ENCODE data around the gene GSTCD. TPM values are rescaled to one million over a fixed set of nuclear protein-coding genes. Genes with fewer than 3 reads are reported as not detected.

GSTCD gene
- total and polyA plus RNA-seq, 2 donors (not counting 1 experiment from before 2014, with no cell fraction given), result 5.0 to 13.2 TPM

DNA sequence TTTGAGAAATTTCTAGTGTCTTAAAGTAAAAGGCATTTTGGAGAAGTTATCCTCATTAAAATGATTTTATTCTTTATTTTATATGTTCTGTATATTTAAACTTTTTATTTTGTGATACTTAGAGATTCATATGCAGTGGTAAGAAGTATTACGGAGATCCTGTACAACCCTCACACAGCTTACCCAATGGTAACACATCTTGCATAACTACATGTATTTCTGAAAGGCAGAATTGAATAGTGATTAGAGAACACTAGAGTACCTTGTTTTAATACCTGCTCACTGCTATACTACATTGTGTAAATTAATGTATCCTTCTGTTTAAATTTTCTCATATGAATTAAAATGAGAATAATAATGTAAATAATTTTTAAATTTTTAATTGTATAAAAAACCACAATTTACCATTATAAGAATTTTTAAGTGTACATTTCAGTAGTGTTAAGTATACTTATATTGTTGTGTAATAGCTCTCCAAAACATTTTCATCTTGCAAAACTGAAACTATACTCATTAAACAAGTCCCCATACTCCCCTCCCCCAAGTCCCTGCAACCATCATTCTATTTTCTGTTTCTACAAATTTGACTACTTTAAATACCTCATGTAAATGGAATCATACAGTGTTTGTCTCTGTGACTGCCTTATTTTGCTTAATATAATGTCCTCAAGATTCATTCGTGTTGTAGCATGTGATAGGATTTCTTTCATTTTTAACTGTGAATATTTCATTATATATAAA lies 45.5 kb upstream of the GSTCD start:
- H2AFZ ChIP-seq (ENCODE audit: insufficient read depth, low read depth, low read length, poor library complexity, severe bottlenecking), result no peak overlapping the region
- H3K4me3 ChIP-seq (ENCODE audit: control extremely low read depth in 1 of 5, extremely low read depth in 1 of 5, insufficient read depth in 1 of 5, low read depth in 2 of 5, low read length in 4 of 5), result no peak overlapping the region
- H3K27me3 ChIP-seq (replicated peaks in 1 of 4; ENCODE audit: control extremely low read depth in 1 of 4, control insufficient read depth in 3 of 4, insufficient read depth in 4 of 4, low read length in 3 of 4), result peaks cover 0 to 2% (median 0%) of the 10 kb centered on the region in 4 experiments
- intact Hi-C loops (cut with micrococcal nuclease), result no loop called here
- no CpG with 5 or more reads among the region's 2 CpGs for WGBS (ENCODE audit: insufficient coverage)
- ChIA-PET POLR2A (no interaction called here), CTCF (no interaction called here)
- ATAC-seq (ENCODE audit: low read depth) (no peak), DNase-seq (no peak)
- Mint-ChIP-seq H3K4me1 (no peaks in the 10 kb centered on the region), H3K27me3 (peaks cover 7% of the 10 kb centered on the region), H3K4me3 (no peak overlapping the region), H3K27ac (no peak overlapping the region), H3K9me3 (ENCODE audit: insufficient read depth) (no peaks in the 10 kb centered on the region)
- no peaks in the 10 kb centered on the region for H4K20me1 ChIP-seq (ENCODE audit: control insufficient read depth, insufficient read depth, low read length, poor library complexity, severe bottlenecking)
- no peaks in the 10 kb centered on the region for H3K9me3 ChIP-seq (ENCODE audit: control extremely low read depth in 1 of 3, control insufficient read depth in 2 of 3, insufficient read depth in 1 of 3, low read length in 2 of 3)
- no peak overlapping the region for H3K4me2 ChIP-seq (replicated peaks; ENCODE audit: low read depth, low read length, poor library complexity, severe bottlenecking)
- H3K79me2 ChIP-seq (ENCODE audit: control insufficient read depth, insufficient read depth, low read length), result no peaks in the 10 kb centered on the region
- no peak overlapping the region for H3K27ac ChIP-seq (ENCODE audit: low read length in 2 of 2)
- H3K36me3 ChIP-seq (replicated peaks in 1 of 2; ENCODE audit: control extremely low read depth in 1 of 2, control insufficient read depth in 1 of 2, extremely low read depth in 1 of 2, insufficient read depth in 2 of 2, low read length in 1 of 2), result no peaks in the 10 kb centered on the region
- TF ChIP-seq EZH2 (IDR thresholded peaks at IDR 0.05; ENCODE audit: borderline replicate concordance, insufficient read depth, low read depth, low read length, poor library complexity, severe bottlenecking), result no peak
- TF ChIP-seq, protein P1, sequence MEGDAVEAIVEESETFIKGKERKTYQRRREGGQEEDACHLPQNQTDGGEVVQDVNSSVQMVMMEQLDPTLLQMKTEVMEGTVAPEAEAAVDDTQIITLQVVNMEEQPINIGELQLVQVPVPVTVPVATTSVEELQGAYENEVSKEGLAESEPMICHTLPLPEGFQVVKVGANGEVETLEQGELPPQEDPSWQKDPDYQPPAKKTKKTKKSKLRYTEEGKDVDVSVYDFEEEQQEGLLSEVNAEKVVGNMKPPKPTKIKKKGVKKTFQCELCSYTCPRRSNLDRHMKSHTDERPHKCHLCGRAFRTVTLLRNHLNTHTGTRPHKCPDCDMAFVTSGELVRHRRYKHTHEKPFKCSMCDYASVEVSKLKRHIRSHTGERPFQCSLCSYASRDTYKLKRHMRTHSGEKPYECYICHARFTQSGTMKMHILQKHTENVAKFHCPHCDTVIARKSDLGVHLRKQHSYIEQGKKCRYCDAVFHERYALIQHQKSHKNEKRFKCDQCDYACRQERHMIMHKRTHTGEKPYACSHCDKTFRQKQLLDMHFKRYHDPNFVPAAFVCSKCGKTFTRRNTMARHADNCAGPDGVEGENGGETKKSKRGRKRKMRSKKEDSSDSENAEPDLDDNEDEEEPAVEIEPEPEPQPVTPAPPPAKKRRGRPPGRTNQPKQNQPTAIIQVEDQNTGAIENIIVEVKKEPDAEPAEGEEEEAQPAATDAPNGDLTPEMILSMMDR (IDR thresholded peaks at IDR 0.05), result no peak
- H3K4me1 ChIP-seq (ENCODE audit: control insufficient read depth in 2 of 2, insufficient read depth in 2 of 2, low read length in 2 of 2), result no peaks in the 10 kb centered on the region
- no peak overlapping the region for H3K9ac ChIP-seq (ENCODE audit: low read length)

DNA sequence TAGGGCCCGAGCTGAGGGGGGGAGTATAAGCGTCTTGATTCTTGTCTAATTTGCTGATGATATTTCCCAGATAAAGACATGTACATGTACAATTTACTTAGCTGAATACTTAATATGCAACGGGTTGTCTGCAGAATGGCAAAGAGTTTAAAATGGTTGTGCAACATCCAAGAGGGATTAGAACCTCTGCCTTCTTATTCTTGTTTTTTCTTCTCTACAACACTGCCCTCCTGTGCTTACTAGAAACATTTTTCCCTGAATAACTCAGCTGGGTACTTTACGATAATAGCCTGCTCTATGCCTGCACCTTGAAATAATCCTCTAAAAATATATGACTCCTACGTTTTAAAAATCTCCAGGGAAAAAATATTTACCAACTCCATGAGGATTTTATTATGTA lies 41.9 kb upstream of the GSTCD start:
- no peak overlapping the region for H3K4me3 Mint-ChIP-seq
- H3K4me2 ChIP-seq (replicated peaks; ENCODE audit: low read depth, low read length, poor library complexity, severe bottlenecking), result no peak overlapping the region
- H3K27ac ChIP-seq (ENCODE audit: low read length in 2 of 2), result no peak overlapping the region
- ChIA-PET POLR2A (no interaction called here), CTCF (interaction anchor here (1.1 to 1.3 kb wide), 2 partner anchors 8 to 49 kb away, joined by 3 to 4 read pairs; no protein-coding TSS in a partner anchor)
- no peak for DNase-seq
- H3K27ac Mint-ChIP-seq, result no peak overlapping the region
- no peaks in the 10 kb centered on the region for H3K4me1 ChIP-seq (ENCODE audit: control insufficient read depth in 2 of 2, insufficient read depth in 2 of 2, low read length in 2 of 2)
- WGBS (ENCODE audit: insufficient coverage), result no CpG with 5 or more reads among the region's 5 CpGs
- H3K27me3 ChIP-seq (replicated peaks in 1 of 4; ENCODE audit: control extremely low read depth in 1 of 4, control insufficient read depth in 3 of 4, insufficient read depth in 4 of 4, low read length in 3 of 4), result peaks cover 0 to 2% (median 0%) of the 10 kb centered on the region in 4 experiments
- ATAC-seq (ENCODE audit: low read depth), result no peak
- no peaks in the 10 kb centered on the region for H3K79me2 ChIP-seq (ENCODE audit: control insufficient read depth, insufficient read depth, low read length)
- no peak overlapping the region for H3K9ac ChIP-seq (ENCODE audit: low read length)
- intact Hi-C loops (cut with micrococcal nuclease), result no loop called here
- H3K9me3 Mint-ChIP-seq (ENCODE audit: insufficient read depth), result no peaks in the 10 kb centered on the region
- no peaks in the 10 kb centered on the region for H4K20me1 ChIP-seq (ENCODE audit: control insufficient read depth, insufficient read depth, low read length, poor library complexity, severe bottlenecking)
- no peaks in the 10 kb centered on the region for H3K9me3 ChIP-seq (ENCODE audit: control extremely low read depth in 1 of 3, control insufficient read depth in 2 of 3, insufficient read depth in 1 of 3, low read length in 2 of 3)
- H2AFZ ChIP-seq (ENCODE audit: insufficient read depth, low read depth, low read length, poor library complexity, severe bottlenecking), result no peak overlapping the region
- no peak for TF ChIP-seq EZH2 (IDR thresholded peaks at IDR 0.05; ENCODE audit: borderline replicate concordance, insufficient read depth, low read depth, low read length, poor library complexity, severe bottlenecking)
- TF ChIP-seq, protein P1 (IDR thresholded peaks at IDR 0.05), result no peak
- no peak overlapping the region for H3K4me3 ChIP-seq (ENCODE audit: control extremely low read depth in 1 of 5, extremely low read depth in 1 of 5, insufficient read depth in 1 of 5, low read depth in 2 of 5, low read length in 4 of 5)
- no peaks in the 10 kb centered on the region for H3K36me3 ChIP-seq (replicated peaks in 1 of 2; ENCODE audit: control extremely low read depth in 1 of 2, control insufficient read depth in 1 of 2, extremely low read depth in 1 of 2, insufficient read depth in 2 of 2, low read length in 1 of 2)
- H3K27me3 Mint-ChIP-seq, result peaks cover 11% of the 10 kb centered on the region
- H3K4me1 Mint-ChIP-seq, result no peaks in the 10 kb centered on the region

Measured in B cell (primary cell).